DMS153 (cell line): ENCODE data around the gene HDAC6.
"Not testable (repeated sequence)": the region's sequence is repeated elsewhere in the genome, so short reads cannot be mapped to it uniquely, and the experiment has no call there.

Source experiments
- DNase-seq: peaks from one replicate; lab custom pipeline; 2025; lab: John Stamatoyannopoulos, UW

Gene HDAC6

GRCh38 chrX:48789366-48790220 is 12.3 kb upstream of the HDAC6 start:
- no peak for DNase-seq

DNA sequence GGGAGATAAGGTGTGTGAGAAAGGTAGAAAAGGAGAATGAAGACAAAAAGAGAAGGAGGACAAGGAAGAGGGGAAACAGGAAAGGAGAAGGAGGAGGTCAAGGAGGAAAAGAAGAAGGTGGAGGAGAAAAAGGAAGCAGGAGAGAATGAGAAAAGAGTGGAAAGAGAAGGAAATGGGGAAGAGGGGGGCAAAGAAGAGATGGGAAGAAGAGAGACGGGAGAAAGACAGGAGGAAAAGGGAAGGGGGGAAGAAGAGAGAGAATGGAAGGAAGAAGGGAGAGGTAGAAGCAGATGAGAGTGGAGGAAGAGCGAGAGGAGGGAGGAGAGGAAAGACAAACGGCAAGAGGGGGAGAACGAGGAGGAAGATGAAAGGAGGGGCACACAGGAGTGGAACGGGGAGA is 11.4 kb upstream of the HDAC6 start:
- no peak for DNase-seq

DNA sequence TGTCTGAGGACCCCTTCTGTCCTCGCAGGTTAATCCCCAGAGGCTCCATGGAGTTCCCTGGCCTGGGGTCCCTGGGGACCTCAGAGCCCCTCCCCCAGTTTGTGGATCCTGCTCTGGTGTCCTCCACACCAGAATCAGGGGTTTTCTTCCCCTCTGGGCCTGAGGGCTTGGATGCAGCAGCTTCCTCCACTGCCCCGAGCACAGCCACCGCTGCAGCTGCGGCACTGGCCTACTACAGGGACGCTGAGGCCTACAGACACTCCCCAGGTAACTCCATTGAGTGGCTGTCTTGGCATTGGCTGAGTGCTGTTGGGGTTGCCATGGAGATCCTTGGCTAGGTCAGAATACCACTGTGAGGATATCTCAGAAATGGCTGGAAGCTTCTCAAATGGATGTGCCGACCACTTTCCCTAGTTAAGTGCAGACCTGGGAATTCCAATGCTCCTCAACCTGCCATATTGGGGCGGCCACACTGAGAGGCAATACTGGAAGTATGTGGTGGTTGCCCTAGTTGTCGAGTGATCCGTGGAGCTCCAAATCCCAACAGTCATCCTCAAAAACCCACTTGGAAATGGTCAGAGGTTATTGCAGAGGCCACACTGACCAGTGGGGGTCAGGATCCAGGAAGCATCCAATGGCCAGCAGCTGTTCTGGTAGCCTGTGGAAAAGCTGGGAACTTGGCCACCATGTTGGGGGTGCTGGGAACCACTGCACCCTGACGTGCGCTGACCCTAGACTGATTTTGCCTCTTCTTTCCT is 10.6 kb upstream of the HDAC6 start:
- no peak for DNase-seq

DNA sequence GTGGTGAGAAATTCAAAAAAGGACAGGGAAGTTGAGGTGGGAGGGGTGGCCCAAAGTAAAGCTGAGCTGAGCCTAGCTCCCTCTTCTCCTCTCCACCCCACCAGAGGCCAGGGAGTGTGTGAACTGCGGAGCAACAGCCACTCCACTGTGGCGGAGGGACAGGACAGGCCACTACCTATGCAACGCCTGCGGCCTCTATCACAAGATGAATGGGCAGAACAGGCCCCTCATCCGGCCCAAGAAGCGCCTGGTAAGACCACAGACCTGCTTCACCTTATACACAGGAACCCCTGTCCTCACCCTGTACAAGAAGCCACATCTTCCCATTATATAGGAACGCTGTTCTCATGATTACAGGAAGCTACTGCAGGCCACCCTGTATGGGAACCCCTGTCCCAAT is 9.6 kb upstream of the HDAC6 start:
- no peak for DNase-seq

DNA sequence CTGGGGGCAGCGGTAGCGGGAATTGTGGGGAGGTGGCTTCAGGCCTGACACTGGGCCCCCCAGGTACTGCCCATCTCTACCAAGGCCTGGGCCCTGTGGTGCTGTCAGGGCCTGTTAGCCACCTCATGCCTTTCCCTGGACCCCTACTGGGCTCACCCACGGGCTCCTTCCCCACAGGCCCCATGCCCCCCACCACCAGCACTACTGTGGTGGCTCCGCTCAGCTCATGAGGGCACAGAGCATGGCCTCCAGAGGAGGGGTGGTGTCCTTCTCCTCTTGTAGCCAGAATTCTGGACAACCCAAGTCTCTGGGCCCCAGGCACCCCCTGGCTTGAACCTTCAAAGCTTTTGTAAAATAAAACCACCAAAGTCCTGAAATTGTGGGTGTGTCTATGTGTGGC is 7.9 kb upstream of the HDAC6 start:
- DNase-seq = no peak

DNA sequence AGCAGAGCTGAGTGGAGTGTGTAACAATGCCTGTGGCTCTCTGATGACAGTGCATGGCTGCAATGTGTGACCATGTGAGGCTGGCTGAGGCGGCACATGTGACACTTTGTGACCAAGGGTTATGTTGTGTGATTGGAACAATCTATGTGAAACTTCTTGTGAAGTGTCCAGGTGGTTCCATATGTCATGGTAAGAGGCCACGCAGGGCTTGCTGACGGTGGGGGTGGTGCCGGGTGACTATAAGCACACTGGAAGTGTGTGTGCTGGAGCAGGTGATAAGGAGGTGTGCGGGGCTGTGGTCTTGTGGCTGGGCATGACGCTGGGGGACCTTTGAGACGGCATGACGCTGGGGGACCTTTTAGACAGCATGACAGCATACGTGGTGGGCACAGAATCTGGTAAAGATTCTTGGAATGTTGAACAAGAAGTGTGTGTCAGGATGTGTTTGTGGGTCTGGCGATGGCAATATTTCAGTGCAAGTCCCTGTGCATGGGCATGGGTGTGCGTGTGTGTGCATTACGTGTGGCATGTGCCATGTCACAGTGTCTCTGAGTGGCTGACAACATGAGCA is 7.4 kb upstream of the HDAC6 start:
- DNase-seq = no peak

DNA sequence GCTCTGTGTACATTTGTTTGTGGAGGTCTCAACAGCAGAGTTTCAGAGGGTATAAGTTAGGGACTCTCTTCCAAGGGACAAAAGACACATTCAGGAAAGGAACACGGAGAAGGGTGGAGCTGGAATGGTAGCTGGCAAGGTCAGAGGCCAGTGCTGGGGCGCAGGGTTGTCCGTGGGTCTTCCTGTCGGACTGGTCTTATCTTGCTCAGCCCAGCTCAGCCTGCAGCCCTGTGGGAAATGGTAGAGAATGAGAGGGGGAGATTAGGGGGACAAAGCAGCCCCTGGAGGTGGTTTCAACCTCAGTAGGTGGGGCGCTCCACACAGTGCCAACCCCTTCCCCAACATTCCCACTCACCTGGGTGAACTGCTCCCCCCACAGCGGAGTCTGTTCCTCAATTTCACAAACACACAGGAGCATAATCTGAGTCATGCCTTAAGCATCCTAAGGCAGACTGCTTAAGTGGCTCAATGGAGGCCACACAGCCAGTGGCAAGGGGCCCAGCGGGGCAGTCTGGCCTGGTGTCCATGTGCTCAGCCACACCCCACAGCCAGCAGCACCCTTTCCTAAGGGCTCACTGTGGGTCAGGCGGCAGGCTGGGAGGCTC is 6.9 kb upstream of the HDAC6 start:
- DNase-seq = no peak

DNA sequence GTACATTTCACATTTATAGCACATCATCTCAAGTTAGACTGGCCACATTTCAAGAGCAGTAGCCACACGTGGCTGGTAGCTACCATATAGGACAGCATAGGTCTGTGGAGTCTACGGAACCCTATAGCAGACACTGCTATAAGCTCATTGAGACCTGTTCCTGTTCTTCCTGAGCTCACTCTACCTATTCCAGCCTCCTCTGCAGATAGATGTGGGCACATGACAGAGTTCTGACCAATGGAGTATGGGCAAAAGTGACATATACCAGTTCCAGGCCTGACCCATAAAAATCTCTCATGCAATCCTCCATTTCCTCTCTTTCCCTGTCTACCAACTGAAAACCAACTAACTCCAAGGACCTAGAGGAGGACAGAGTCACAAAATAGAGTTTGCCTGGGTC is 3.5 kb upstream of the HDAC6 start:
- no peak for DNase-seq

- DNase-seq = no peak
These were observed 1.1 kb upstream of the HDAC6 start for GRCh38 chrX:48800574-48801279.

- DNase-seq = peak; percentile 70
These were observed 430 bp downstream of the HDAC6 start for GRCh38 chrX:48802089-48802904.

GRCh38 chrX:48802905-48803200 is 986 bp downstream of the HDAC6 start:
- DNase-seq = no peak

GRCh38 chrX:48806081-48806480 is 4.2 kb downstream of the HDAC6 start:
- no peak for DNase-seq

GRCh38 chrX:48813644-48814043 is 11.8 kb downstream of the HDAC6 start:
- DNase-seq = no peak

- DNase-seq = no peak
These were observed 12.9 kb downstream of the HDAC6 start for GRCh38 chrX:48814722-48815121.

GRCh38 chrX:48815266-48815665 is 13.4 kb downstream of the HDAC6 start:
- no peak for DNase-seq

- no peak for DNase-seq
These were observed 14.3 kb downstream of the HDAC6 start for GRCh38 chrX:48816014-48816810.

DNA sequence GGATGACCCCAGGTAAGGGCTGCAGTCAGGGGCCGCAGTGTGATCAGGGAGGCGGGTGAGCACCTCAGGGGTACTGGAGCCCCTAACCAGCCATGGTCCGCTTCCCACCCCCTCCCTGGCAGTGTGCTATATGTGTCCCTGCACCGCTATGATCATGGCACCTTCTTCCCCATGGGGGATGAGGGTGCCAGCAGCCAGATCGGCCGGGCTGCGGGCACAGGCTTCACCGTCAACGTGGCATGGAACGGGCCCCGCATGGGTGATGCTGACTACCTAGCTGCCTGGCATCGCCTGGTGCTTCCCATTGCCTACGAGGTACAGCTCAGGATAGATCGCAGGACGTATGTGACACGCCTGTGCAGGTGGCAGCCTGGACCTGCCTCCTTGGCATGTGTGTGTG is 16.2 kb downstream of the HDAC6 start:
- DNase-seq = no peak

GRCh38 chrX:48818866-48819265 is 17.0 kb downstream of the HDAC6 start:
- no peak for DNase-seq

- DNase-seq = not testable (repeated sequence)
These were observed 17.5 kb downstream of the HDAC6 start for GRCh38 chrX:48819394-48819793.

GRCh38 chrX:48823053-48823452 is 21.2 kb downstream of the HDAC6 start:
- DNase-seq = no peak

- no peak for DNase-seq
These were observed 22.2 kb downstream of the HDAC6 start for GRCh38 chrX:48824066-48824465.
